GM12892 (cell line): ENCODE measurements around the gene GRPEL1.

Experiments used
- DNase-seq: peaks from one replicate; pipeline ENCODE4 v3.0.0; 2011; ENCODE audit not compliant: insufficient read length
- FAIRE-seq: peaks from 2 replicates; lab custom pipeline; 2011; peaks lifted over from hg19 to GRCh38; lab: Jason Lieb, UNC
- POLR2A ChIP-seq: IDR thresholded peaks from 2 replicates; pipeline ENCODE4 v1.6.1; 2011; ENCODE audit warnings: low read depth, low read length, control low read depth
- POLR2AphosphoS5 ChIP-seq: IDR thresholded peaks from 2 replicates; pipeline ENCODE4 v1.6.1; 2011; ENCODE audit warnings: low read depth, low read length, control low read depth
- TAF1 ChIP-seq: IDR thresholded peaks from 2 replicates; pipeline ENCODE4 v1.6.1; 2011; ENCODE audit warnings: low read depth, mild to moderate bottlenecking, control low read depth, low read length, borderline replicate concordance

Gene GRPEL1

GRCh38 chr4:7034262-7035081, 33.4 kb downstream of the GRPEL1 start:
- TF ChIP-seq TAF1: no peak
- DNase-seq (no peak), FAIRE-seq (no peak)

GRCh38 chr4:7032596-7032995, 35.3 kb downstream of the GRPEL1 start:
- TF ChIP-seq POLR2AphosphoS5: no peak
- TF ChIP-seq POLR2A: no peak
- TF ChIP-seq TAF1: no peak
- FAIRE-seq (no peak), DNase-seq (no peak)

- FAIRE-seq: no peak
- TF ChIP-seq POLR2AphosphoS5 (no peak), TAF1 (no peak), POLR2A (no peak)
- DNase-seq: no peak
Observed at GRCh38 chr4:7031558-7032449, 36.1 kb downstream of the GRPEL1 start.

GRCh38 chr4:7030856-7031255, 37.0 kb downstream of the GRPEL1 start:
- no peak for DNase-seq
- no peak for FAIRE-seq
- TF ChIP-seq POLR2A: no peak
- no peak for TF ChIP-seq TAF1
- no peak for TF ChIP-seq POLR2AphosphoS5

- DNase-seq (no peak), FAIRE-seq (no peak)
- TF ChIP-seq POLR2A: no peak
- no peak for TF ChIP-seq TAF1
- TF ChIP-seq POLR2AphosphoS5: no peak
Observed at GRCh38 chr4:7029921-7030320, 37.9 kb downstream of the GRPEL1 start.

GRCh38 chr4:7029212-7029611, 38.7 kb downstream of the GRPEL1 start:
- no peak for DNase-seq
- FAIRE-seq: no peak
- TF ChIP-seq TAF1 (no peak), POLR2AphosphoS5 (no peak), POLR2A (no peak)

GRCh38 chr4:7027913-7028312, 40.0 kb downstream of the GRPEL1 start:
- FAIRE-seq: peak; percentile 21
- DNase-seq: no peak
- no peak for TF ChIP-seq TAF1
- TF ChIP-seq POLR2A: no peak
- no peak for TF ChIP-seq POLR2AphosphoS5

GRCh38 chr4:7027284-7027683, 40.6 kb downstream of the GRPEL1 start:
- FAIRE-seq (peak; percentile 21), DNase-seq (no peak)
- TF ChIP-seq TAF1 (no peak), POLR2AphosphoS5 (no peak), POLR2A (no peak)

- FAIRE-seq: no peak
- no peak for TF ChIP-seq POLR2A
- no peak for TF ChIP-seq TAF1
- no peak for TF ChIP-seq POLR2AphosphoS5
- DNase-seq: no peak
Observed at GRCh38 chr4:7026107-7026506, 41.8 kb downstream of the GRPEL1 start.

GRCh38 chr4:7025040-7025602, 42.7 kb downstream of the GRPEL1 start:
- no peak for TF ChIP-seq POLR2AphosphoS5
- TF ChIP-seq POLR2A: no peak
- no peak for TF ChIP-seq TAF1
- FAIRE-seq: no peak
- no peak for DNase-seq

GRCh38 chr4:7024336-7024890, 43.5 kb downstream of the GRPEL1 start:
- DNase-seq: no peak
- TF ChIP-seq POLR2A: no peak
- no peak for TF ChIP-seq TAF1
- no peak for TF ChIP-seq POLR2AphosphoS5
- FAIRE-seq: no peak

- TF ChIP-seq TAF1: no peak
- TF ChIP-seq POLR2AphosphoS5: no peak
- no peak for TF ChIP-seq POLR2A
- DNase-seq (no peak), FAIRE-seq (no peak)
Observed at GRCh38 chr4:7023901-7024300, 44.0 kb downstream of the GRPEL1 start.
